ENCODE results near the gene TSC22D3.

Gene TSC22D3

GRCh38 chrX:107775734-107776511 lies at the start of gene TSC22D3:
Gene TSC22D3 (minus strand): TSS chrX:107775787. CDS start chrX:107775419, 368 bp downstream.
- no peak for TF ChIP-seq ZFP30 (CRISPR knock-in tag; IDR thresholded peaks at IDR 0.05)
- no peak for TF ChIP-seq ISL1 (CRISPR knock-in tag; IDR thresholded peaks at IDR 0.05)
- no peak for TF ChIP-seq OSR1 (CRISPR knock-in tag; IDR thresholded peaks at IDR 0.05)
- TF ChIP-seq ESRRG (CRISPR knock-in tag; IDR thresholded peaks at IDR 0.05) = no peak
- no peak for TF ChIP-seq CSDC2 (CRISPR knock-in tag; IDR thresholded peaks at IDR 0.05)
- TF ChIP-seq ZFP3 (CRISPR knock-in tag; IDR thresholded peaks at IDR 0.05) = no peak
- TF ChIP-seq GLIS3 (CRISPR knock-in tag; IDR thresholded peaks at IDR 0.05) = no peak
- no peak for TF ChIP-seq SNAI2 (CRISPR knock-in tag; IDR thresholded peaks at IDR 0.05)
- no peak for TF ChIP-seq TCF4 (CRISPR knock-in tag; IDR thresholded peaks at IDR 0.05; ENCODE audit: borderline replicate concordance)
- no peak for TF ChIP-seq POU6F1 (CRISPR knock-in tag; IDR thresholded peaks at IDR 0.05; ENCODE audit: borderline replicate concordance, low read depth)
- no peak for TF ChIP-seq ARNTL (CRISPR knock-in tag; IDR thresholded peaks at IDR 0.05; ENCODE audit: borderline replicate concordance, low read depth)
- no peak for TF ChIP-seq CSRNP3 (CRISPR knock-in tag; IDR thresholded peaks at IDR 0.05)
- no peak for TF ChIP-seq ZNF8 (CRISPR knock-in tag; IDR thresholded peaks at IDR 0.05)
- no peak for TF ChIP-seq PPARA (CRISPR knock-in tag; IDR thresholded peaks at IDR 0.05; ENCODE audit: borderline replicate concordance)
- TF ChIP-seq ZNF70 (CRISPR knock-in tag; IDR thresholded peaks at IDR 0.05) = no peak
- no peak for TF ChIP-seq ZNF565 (CRISPR knock-in tag; conservative IDR thresholded peaks at IDR 0.05; ENCODE audit: low read depth)
- TF ChIP-seq TSHZ2 (CRISPR knock-in tag; IDR thresholded peaks at IDR 0.05) = no peak
- ATAC-seq = peak; percentile 75

GRCh38 chrX:107823456-107823855 lies 47.9 kb upstream of the TSC22D3 start:
- no peak for ATAC-seq
- TF ChIP-seq GLIS3 (CRISPR knock-in tag; IDR thresholded peaks at IDR 0.05) (no peak), CREB5 (CRISPR knock-in tag; IDR thresholded peaks at IDR 0.05; ENCODE audit: low read depth) (no peak), BACH2 (CRISPR knock-in tag; IDR thresholded peaks at IDR 0.05; ENCODE audit: borderline replicate concordance) (no peak), CSDC2 (CRISPR knock-in tag; IDR thresholded peaks at IDR 0.05) (no peak), RARB (CRISPR knock-in tag; IDR thresholded peaks at IDR 0.05) (no peak), ZFP3 (CRISPR knock-in tag; IDR thresholded peaks at IDR 0.05) (no peak), ZNF70 (CRISPR knock-in tag; IDR thresholded peaks at IDR 0.05) (no peak), ARNTL (CRISPR knock-in tag; IDR thresholded peaks at IDR 0.05; ENCODE audit: borderline replicate concordance, low read depth) (no peak), PPARA (CRISPR knock-in tag; IDR thresholded peaks at IDR 0.05; ENCODE audit: borderline replicate concordance) (no peak), ESRRG (CRISPR knock-in tag; IDR thresholded peaks at IDR 0.05) (no peak)

GRCh38 chrX:107823042-107823441 lies 47.5 kb upstream of the TSC22D3 start:
- no peak for ATAC-seq
- TF ChIP-seq TCF4 (CRISPR knock-in tag; IDR thresholded peaks at IDR 0.05; ENCODE audit: borderline replicate concordance) = no peak
- TF ChIP-seq ZFP3 (CRISPR knock-in tag; IDR thresholded peaks at IDR 0.05) = no peak
- no peak for TF ChIP-seq ZNF565 (CRISPR knock-in tag; conservative IDR thresholded peaks at IDR 0.05; ENCODE audit: low read depth)
- TF ChIP-seq ARNTL (CRISPR knock-in tag; IDR thresholded peaks at IDR 0.05; ENCODE audit: borderline replicate concordance, low read depth) = no peak
- no peak for TF ChIP-seq CSDC2 (CRISPR knock-in tag; IDR thresholded peaks at IDR 0.05)
- TF ChIP-seq ZFP30 (CRISPR knock-in tag; IDR thresholded peaks at IDR 0.05) = no peak
- TF ChIP-seq CSRNP3 (CRISPR knock-in tag; IDR thresholded peaks at IDR 0.05) = no peak
- TF ChIP-seq RARB (CRISPR knock-in tag; IDR thresholded peaks at IDR 0.05) = no peak
- TF ChIP-seq POU6F1 (CRISPR knock-in tag; IDR thresholded peaks at IDR 0.05; ENCODE audit: borderline replicate concordance, low read depth) = no peak
- TF ChIP-seq ZNF70 (CRISPR knock-in tag; IDR thresholded peaks at IDR 0.05) = no peak
- TF ChIP-seq ZNF8 (CRISPR knock-in tag; IDR thresholded peaks at IDR 0.05) = no peak
- TF ChIP-seq ESRRG (CRISPR knock-in tag; IDR thresholded peaks at IDR 0.05) = no peak
- no peak for TF ChIP-seq BACH2 (CRISPR knock-in tag; IDR thresholded peaks at IDR 0.05; ENCODE audit: borderline replicate concordance)
